Activated T-helper 2 cell treated with anti-CD3 and anti-CD28 coated beads, Interferon-gamma antibody, Interleukin-2, Interleukin-4, amounts not matched to agents 10 μg/mL and 5 μg/mL and 100 μg/mL, durations not matched to agents 14 hours and 24 hours and 36 hours (primary cell): Measurements from ENCODE around the gene PCDHB9. TPM values are rescaled to one million over a fixed set of nuclear protein-coding genes. Genes with fewer than 3 reads are reported as not detected.
"Not testable (repeated sequence)": the region's sequence is repeated elsewhere in the genome, so short reads cannot be mapped to it uniquely, and the experiment has no call there.

Experiments
- DNase-seq: peaks from one replicate; pipeline ENCODE4 v3.0.0; 2021; ENCODE audit warnings: low spot score
- H3K27ac Mint-ChIP-seq: one replicate; pipeline ENCODE4 v1.8.0; 2021; ENCODE audit warnings: mixed read lengths
- H3K27me3 Mint-ChIP-seq: one replicate; pipeline ENCODE4 v1.8.0; 2021; ENCODE audit warnings: low read depth, mixed read lengths
- H3K36me3 Mint-ChIP-seq: one replicate; pipeline ENCODE4 v1.8.0; 2021; ENCODE audit warnings: low read depth, mixed read lengths
- H3K4me1 Mint-ChIP-seq: one replicate; pipeline ENCODE4 v1.8.0; 2021; ENCODE audit warnings: low read depth, mixed read lengths
- H3K4me3 Mint-ChIP-seq: one replicate; pipeline ENCODE4 v1.8.0; 2021; ENCODE audit warnings: low read depth, mild to moderate bottlenecking, moderate library complexity, mixed read lengths
- H3K9me3 Mint-ChIP-seq: one replicate; pipeline ENCODE4 v1.8.0; 2021; ENCODE audit warnings: mixed read lengths
- intact Hi-C: fragments of 100-400 bp; cut with micrococcal nuclease; formaldehyde crosslinking; loops from one replicate; pipeline ENCODE4 v1.15.1; 2023
- total RNA-seq: library from RNA; stranded (reverse); gene quantifications from 2 replicates; pipeline ENCODE4 v1.2.3, GENCODE V29; 2022

PCDHB9 gene
- total RNA-seq, 1 donor from 2014 or later = not detected

DNA sequence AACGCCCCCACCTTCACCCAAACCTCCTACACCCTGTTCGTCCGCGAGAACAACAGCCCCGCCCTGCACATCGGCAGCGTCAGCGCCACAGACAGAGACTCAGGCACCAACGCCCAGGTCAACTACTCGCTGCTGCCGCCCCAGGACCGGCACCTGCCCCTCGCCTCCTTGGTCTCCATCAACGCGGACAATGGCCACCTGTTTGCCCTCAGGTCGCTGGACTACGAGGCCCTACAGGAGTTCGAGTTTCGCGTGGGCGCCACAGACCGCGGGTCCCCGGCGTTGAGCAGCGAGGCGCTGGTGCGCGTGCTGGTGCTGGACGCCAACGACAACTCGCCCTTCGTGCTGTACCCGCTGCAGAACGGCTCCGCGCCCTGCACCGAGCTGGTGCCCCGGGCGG lies 37.9 kb downstream of the PCDHB9 start:
- H3K27ac Mint-ChIP-seq, H3K36me3 Mint-ChIP-seq, H3K27me3 Mint-ChIP-seq, H3K4me3 Mint-ChIP-seq, H3K4me1 Mint-ChIP-seq, intact Hi-C loops, DNase-seq: not testable (repeated sequence)
- H3K9me3 Mint-ChIP-seq = peaks cover 35% of the 10 kb centered on the region

DNA sequence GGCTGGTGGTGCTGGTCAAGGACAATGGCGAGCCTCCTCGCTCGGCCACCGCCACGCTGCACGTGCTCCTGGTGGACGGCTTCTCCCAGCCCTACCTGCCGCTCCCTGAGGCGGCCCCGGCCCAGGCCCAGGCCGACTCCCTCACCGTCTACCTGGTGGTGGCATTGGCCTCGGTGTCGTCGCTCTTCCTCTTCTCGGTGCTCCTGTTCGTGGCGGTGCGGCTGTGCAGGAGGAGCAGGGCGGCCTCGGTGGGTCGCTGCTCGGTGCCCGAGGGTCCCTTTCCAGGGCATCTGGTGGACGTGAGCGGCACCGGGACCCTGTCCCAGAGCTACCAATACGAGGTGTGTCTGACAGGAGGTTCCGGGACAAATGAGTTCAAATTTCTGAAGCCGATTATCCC lies 38.5 kb downstream of the PCDHB9 start:
- DNase-seq, H3K27me3 Mint-ChIP-seq, H3K4me3 Mint-ChIP-seq, intact Hi-C loops, H3K4me1 Mint-ChIP-seq, H3K36me3 Mint-ChIP-seq, H3K27ac Mint-ChIP-seq: not testable (repeated sequence)
- H3K9me3 Mint-ChIP-seq = peaks cover 32% of the 10 kb centered on the region

- peaks cover 40% of the 10 kb centered on the region for H3K9me3 Mint-ChIP-seq
- H3K27me3 Mint-ChIP-seq = no peaks in the 10 kb centered on the region
- no peak overlapping the region for H3K27ac Mint-ChIP-seq
- H3K36me3 Mint-ChIP-seq = peaks cover 2% of the 10 kb centered on the region
- intact Hi-C loops = loop anchor here (10.0 kb wide), 1 partner anchor 121 kb away; the partner anchor contains the start of genes PCDHGA4, PCDHGB1 and PCDHGB2
- DNase-seq = no peak
- H3K4me3 Mint-ChIP-seq = no peak overlapping the region
- H3K4me1 Mint-ChIP-seq = no peaks in the 10 kb centered on the region
Observed at GRCh38 chr5:141234109-141234667, 47.2 kb downstream of the PCDHB9 start.

DNA sequence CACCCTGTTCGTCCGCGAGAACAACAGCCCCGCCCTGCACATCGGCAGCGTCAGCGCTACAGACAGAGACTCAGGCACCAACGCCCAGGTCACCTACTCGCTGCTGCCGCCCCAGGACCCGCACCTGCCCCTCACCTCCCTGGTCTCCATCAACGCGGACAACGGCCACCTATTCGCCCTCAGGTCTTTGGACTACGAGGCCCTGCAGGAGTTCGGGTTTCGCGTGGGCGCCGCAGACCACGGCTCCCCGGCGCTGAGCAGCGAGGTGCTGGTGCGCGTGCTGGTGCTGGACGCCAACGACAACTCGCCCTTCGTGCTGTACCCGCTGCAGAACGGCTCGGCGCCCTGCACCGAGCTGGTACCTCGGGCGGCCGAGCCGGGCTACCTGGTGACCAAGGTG lies 49.0 kb downstream of the PCDHB9 start:
- not testable (repeated sequence) for H3K27ac Mint-ChIP-seq, H3K27me3 Mint-ChIP-seq, H3K36me3 Mint-ChIP-seq, H3K4me3 Mint-ChIP-seq, DNase-seq, H3K4me1 Mint-ChIP-seq
- intact Hi-C loops = loop anchor here (5.0 to 10.0 kb wide), 2 partner anchors 119 to 171 kb away; partner anchors contain the start of genes PCDHGA4, PCDHGB1, PCDHGB2 and PCDHGB6
- H3K9me3 Mint-ChIP-seq = peaks cover 56% of the 10 kb centered on the region

DNA sequence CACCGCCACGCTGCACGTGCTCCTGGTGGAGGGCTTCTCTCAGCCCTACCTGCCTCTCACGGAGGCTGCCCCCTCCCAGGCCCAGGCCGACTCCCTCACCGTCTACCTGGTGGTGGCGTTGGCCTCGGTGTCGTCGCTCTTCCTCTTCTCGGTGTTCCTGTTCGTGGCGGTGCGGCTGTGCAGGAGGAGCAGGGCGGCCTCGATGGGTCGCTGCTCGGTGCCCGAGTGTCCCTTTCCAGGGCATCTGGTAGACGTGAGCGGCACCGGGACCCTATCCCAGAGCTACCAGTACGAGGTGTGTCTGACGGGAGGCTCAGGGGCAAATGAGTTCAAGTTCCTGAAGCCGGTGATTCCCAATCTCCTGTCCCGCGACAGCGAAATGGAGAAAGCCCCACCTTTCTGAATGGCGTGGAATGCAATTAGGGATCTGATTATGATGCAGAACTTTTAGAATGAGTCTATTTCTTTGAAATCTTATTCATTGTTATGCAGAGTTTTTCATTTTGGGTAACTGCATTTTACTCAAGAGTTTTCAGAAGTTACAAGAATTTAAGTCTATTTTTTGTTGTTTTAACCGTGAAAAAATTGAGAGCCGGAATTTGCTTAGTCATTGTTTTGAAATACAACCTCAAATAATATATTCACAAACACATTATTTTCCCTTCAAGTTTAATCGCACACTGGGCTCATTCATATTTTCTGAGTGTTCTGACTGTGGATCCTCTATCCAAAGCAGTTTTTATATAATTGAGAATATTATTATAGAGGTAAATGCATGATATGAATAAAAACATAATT lies 49.8 kb downstream of the PCDHB9 start:
- H3K4me3 Mint-ChIP-seq = no peak overlapping the region
- intact Hi-C loops = loop anchor here (5.0 to 10.0 kb wide), 2 partner anchors 118 to 171 kb away; partner anchors contain the start of genes PCDHGA4, PCDHGB1, PCDHGB2 and PCDHGB6

More for the DNA sequence above, 49.8 kb downstream of the PCDHB9 start:
- H3K27me3 Mint-ChIP-seq = no peaks in the 10 kb centered on the region
- no peak overlapping the region for H3K27ac Mint-ChIP-seq
- peaks cover 52% of the 10 kb centered on the region for H3K9me3 Mint-ChIP-seq
- H3K36me3 Mint-ChIP-seq = peaks cover 2% of the 10 kb centered on the region
- no peak for DNase-seq
- no peaks in the 10 kb centered on the region for H3K4me1 Mint-ChIP-seq

Other genes with a start within 250 kb of the PCDHB9 start
- not detected in 2 replicates for gene PCDHAC2, start 220.7 kb upstream of the PCDHB9 start, total RNA-seq
- not detected in 2 replicates for gene PCDHB1, start 135.8 kb upstream of the PCDHB9 start, total RNA-seq
- 0.11 and 0.25 TPM in 2 replicates for gene PCDHB2, start 92.5 kb upstream of the PCDHB9 start, total RNA-seq
- not detected in 2 replicates for gene PCDHB3, start 86.7 kb upstream of the PCDHB9 start, total RNA-seq
- not detected in 2 replicates for gene PCDHB4, start 65.3 kb upstream of the PCDHB9 start, total RNA-seq
- not detected in 2 replicates for gene PCDHB5, start 52.0 kb upstream of the PCDHB9 start, total RNA-seq
- gene PCDHB6, start 37.1 kb upstream of the PCDHB9 start, total RNA-seq = not detected in 2 replicates
- 0.07 TPM in 1 of 2 replicates, not detected in the other for gene PCDHB7, start 14.5 kb upstream of the PCDHB9 start, total RNA-seq
- gene PCDHB8, start 9.4 kb upstream of the PCDHB9 start, total RNA-seq = not detected in 2 replicates
- gene PCDHB16, start 4.8 kb upstream of the PCDHB9 start, total RNA-seq = not detected in 2 replicates
- gene PCDHB10, start 5.2 kb downstream of the PCDHB9 start, total RNA-seq = not detected in 2 replicates
- gene PCDHB11, start 12.5 kb downstream of the PCDHB9 start, total RNA-seq = not detected in 2 replicates
- not detected in 2 replicates for gene PCDHB12, start 21.6 kb downstream of the PCDHB9 start, total RNA-seq
- 0.02 TPM in 1 of 2 replicates, not detected in the other for gene PCDHB13, start 26.8 kb downstream of the PCDHB9 start, total RNA-seq
- not detected in 2 replicates for gene PCDHB14, start 36.2 kb downstream of the PCDHB9 start, total RNA-seq
- gene PCDHB15, start 58.2 kb downstream of the PCDHB9 start, total RNA-seq = not detected in 2 replicates
- gene SLC25A2, start 116.9 kb downstream of the PCDHB9 start, total RNA-seq = 0.16 TPM in 1 of 2 replicates, not detected in the other
- 67.1 and 70.5 TPM in 2 replicates for gene TAF7, start 133.6 kb downstream of the PCDHB9 start, total RNA-seq
- 0.09 and 0.14 TPM in 2 replicates for gene PCDHGA1, start 143.4 kb downstream of the PCDHB9 start, total RNA-seq
- gene PCDHGA2, start 151.6 kb downstream of the PCDHB9 start, total RNA-seq = 0.09 and 0.11 TPM in 2 replicates
- 0.11 and 0.16 TPM in 2 replicates for gene PCDHGA3, start 156.7 kb downstream of the PCDHB9 start, total RNA-seq
- gene PCDHGB1, start 162.9 kb downstream of the PCDHB9 start, total RNA-seq = 0.16 and 0.48 TPM in 2 replicates
- 0.44 and 0.57 TPM in 2 replicates for gene PCDHGA4, start 167.9 kb downstream of the PCDHB9 start, total RNA-seq
- gene PCDHGB2, start 172.8 kb downstream of the PCDHB9 start, total RNA-seq = 0.85 and 0.91 TPM in 2 replicates
- gene PCDHGA5, start 177.0 kb downstream of the PCDHB9 start, total RNA-seq = 0.43 and 0.51 TPM in 2 replicates
- 0.46 and 0.85 TPM in 2 replicates for gene PCDHGB3, start 183.1 kb downstream of the PCDHB9 start, total RNA-seq
- 0.48 and 0.55 TPM in 2 replicates for gene PCDHGA6, start 186.7 kb downstream of the PCDHB9 start, total RNA-seq
- 0.16 and 0.30 TPM in 2 replicates for gene PCDHGA7, start 195.6 kb downstream of the PCDHB9 start, total RNA-seq
- gene PCDHGB4, start 200.5 kb downstream of the PCDHB9 start, total RNA-seq = 0.28 and 0.34 TPM in 2 replicates
- 0.07 and 0.23 TPM in 2 replicates for gene PCDHGA8, start 205.5 kb downstream of the PCDHB9 start, total RNA-seq
- gene PCDHGB5, start 210.8 kb downstream of the PCDHB9 start, total RNA-seq = 0.62 and 0.92 TPM in 2 replicates
- 0.23 and 0.32 TPM in 2 replicates for gene PCDHGA9, start 215.6 kb downstream of the PCDHB9 start, total RNA-seq
- gene PCDHGB6, start 220.9 kb downstream of the PCDHB9 start, total RNA-seq = 0.21 and 0.34 TPM in 2 replicates
- 0.21 and 0.34 TPM in 2 replicates for gene PCDHGA10, start 225.8 kb downstream of the PCDHB9 start, total RNA-seq
- 0.18 and 0.23 TPM in 2 replicates for gene PCDHGB7, start 230.5 kb downstream of the PCDHB9 start, total RNA-seq
- 0.21 and 0.39 TPM in 2 replicates for gene PCDHGA11, start 233.9 kb downstream of the PCDHB9 start, total RNA-seq
- 0.11 and 0.16 TPM in 2 replicates for gene PCDHGA12, start 243.3 kb downstream of the PCDHB9 start, total RNA-seq